Measurements from ENCODE around the gene F12.

Gene F12

GRCh38 chr5:177410575-177410974, 1.2 kb upstream of the F12 start:
- DNase-seq = no peak

GRCh38 chr5:177405805-177406204, 3.6 kb downstream of the F12 start:
- DNase-seq = no peak

- DNase-seq = no peak
Measured at GRCh38 chr5:177405312-177405711, 4.1 kb downstream of the F12 start.

DNA sequence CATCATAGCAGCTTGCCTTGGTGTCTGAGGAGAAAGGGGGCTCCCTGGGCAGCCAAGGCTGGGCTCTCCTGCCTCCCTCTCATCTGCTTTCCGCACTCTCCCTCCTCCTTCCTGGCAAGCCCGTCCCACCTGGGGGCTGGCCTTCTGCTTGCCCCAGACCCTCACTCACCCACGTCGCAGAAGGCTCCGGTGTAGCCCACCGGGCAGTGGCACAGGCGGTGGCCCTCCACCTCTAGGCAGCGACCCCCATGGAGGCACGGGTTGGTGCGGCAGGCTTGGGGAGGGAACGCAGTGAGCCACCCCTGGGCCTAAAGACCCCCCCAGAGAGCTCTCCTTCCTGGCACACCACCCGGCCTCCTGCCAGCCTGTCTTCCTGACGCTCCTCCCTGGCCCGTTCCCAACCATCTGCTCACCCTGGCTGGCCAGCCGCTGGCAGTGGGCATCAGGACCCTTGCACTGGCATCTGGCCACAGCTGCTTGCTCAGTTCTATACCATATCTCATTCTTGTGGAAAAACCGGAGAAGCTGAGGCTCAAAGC, 4.7 kb downstream of the F12 start:
- DNase-seq = no peak

- peak; percentile 81 to 84 for DNase-seq
Measured at GRCh38 chr5:177403792-177404640, 5.3 kb downstream of the F12 start.

- DNase-seq = peak; percentile 25 to 44
Measured at GRCh38 chr5:177403102-177403791, 6.1 kb downstream of the F12 start.

DNA sequence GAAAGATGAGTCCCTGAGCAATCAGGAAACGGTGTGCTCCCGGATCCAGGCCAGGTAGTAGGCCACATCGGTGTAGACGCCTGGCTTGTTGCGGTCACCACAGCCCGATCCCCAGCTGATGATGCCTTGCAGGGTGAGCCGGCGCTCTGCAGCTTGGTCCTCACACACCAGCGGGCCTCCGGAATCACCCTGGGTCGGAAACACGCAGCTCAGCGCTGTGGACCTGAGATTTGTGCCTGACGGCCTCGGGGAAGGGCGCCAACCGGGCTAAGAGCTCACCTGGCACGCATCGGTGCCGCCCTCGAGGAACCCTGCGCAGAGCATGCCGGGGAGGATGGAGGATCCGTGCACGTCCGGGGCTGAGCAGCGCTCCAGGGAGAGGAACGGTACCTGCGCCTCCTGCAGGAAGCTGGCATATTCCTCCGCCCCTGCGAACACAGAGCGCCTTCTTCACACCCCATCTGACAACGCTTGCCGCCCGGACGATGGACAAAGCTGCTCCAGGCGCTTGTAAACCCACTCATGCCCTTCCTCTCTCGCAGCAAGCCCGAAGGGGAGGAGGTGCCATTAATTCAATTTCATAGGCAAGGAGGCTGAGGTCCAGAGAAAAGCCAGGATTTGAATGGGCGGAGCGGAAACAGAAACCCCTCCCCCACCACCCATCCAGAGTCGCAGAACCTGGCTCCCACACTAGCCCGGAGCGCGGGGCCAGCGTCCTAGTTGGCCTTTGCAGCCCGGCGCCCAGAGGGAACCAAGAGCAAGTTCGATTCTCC, 6.9 kb downstream of the F12 start:
- peak; percentile 64 to 74 for DNase-seq

DNA sequence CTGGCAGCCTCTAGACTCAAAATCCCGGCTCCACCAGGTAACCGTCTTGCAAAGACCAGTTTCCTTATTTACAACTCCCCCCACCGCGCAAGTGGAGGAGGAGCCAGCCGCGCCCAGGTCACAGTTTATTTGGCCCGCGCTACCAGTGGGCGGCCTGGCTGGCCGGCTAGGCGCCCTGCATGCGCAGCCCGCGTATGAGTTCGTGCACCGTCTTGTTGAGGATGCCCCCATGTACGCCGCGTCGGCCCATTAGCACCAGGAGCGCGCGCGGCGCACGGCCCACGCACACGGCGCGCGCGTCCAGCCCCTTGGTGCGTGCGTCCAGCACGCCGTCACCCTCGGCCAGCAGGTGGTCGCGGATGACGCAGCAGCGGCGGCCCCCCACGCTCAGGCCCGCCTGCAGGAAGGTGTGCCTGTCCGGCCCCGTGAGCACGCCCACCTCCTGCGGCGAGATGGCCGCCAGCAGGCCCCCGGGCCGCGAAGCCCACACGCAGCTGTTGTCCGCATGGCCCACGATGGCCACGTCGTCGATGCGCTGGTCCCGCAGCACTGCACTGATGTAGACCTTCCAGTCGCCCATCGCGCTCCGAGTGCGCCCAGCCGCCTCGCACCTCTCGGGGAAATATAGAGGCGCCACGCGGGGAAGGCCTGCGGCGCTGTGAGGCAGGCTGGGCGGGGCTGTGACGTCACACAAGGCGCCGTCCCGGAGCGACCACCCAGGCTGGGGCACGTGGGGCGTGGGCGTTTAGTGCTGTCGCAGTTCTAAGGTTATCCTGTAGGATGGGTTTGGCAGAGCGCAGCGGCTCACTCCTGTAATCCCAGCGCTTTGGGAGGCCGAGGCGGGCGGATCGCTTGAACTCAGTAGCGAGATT, 9.1 kb downstream of the F12 start, which contains the start of gene PFN3:
TSS of gene PFN3 (minus strand) at position 665 of the 872 bp plus-strand sequence. CDS start at position 580, 85 bp downstream.
- no peak for DNase-seq

GRCh38 chr5:177397875-177398390, 11.4 kb downstream of the F12 start:
- no peak for DNase-seq

DNA sequence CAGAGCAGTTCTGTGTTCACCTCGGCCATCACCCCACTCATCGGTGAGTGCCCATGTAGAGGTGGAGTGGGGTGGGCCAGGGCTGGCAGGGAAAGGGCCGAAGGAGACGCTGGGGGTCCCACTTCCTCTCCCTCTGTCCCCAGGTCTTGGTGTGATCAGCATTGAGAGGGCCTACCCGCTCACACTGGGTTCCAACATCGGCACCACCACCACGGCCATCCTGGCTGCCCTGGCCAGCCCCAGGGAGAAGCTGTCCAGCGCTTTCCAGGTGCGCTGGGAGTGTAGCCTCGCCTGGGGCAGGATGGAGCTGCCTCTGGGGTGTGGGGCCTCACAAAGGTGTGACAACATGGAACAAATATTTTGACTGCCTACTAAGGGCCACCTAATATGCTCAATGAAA, 12.6 kb downstream of the F12 start:
- DNase-seq = no peak

- DNase-seq = no peak
Measured at GRCh38 chr5:177396078-177396477, 13.3 kb downstream of the F12 start.

GRCh38 chr5:177393990-177394389, 15.4 kb downstream of the F12 start:
- no peak for DNase-seq

DNA sequence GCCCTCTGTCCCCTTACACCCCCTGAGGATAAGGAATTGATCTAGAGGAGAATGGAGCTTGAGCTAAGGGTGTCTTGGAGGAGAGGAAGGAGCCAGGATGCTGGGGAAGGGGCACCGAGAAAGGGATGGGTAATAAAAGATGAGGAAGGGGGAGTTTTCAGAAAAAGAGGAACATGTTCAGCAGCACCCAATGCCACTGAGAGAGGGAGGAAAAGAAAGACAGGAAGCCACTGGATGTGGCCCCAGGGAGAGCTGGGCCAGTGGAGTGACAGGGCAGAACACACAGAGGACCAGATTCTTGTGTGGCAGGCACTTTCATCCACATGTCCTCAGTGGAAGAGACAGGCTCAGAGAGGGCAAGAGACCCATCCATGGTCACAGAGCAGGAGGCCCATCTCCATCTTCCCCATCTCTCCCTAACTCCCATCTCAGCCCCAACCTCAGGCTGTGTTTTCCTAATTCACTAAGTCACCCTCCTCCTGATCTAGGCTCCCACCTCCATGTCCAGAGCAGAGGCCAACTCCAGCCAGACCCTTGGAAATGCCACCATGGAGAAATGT, 16.1 kb downstream of the F12 start:
- no peak for DNase-seq

- DNase-seq = no peak
Measured at GRCh38 chr5:177392765-177393164, 16.6 kb downstream of the F12 start.

GRCh38 chr5:177390363-177391300, 18.7 kb downstream of the F12 start:
- peak; percentile 85 to 86 for DNase-seq

GRCh38 chr5:177389241-177390169, 19.9 kb downstream of the F12 start:
- DNase-seq = peak; percentile 46 to 50

- no peak for DNase-seq
Measured at GRCh38 chr5:177388521-177389052, 20.8 kb downstream of the F12 start.

GRCh38 chr5:177387405-177387804, 22.0 kb downstream of the F12 start:
- DNase-seq = no peak

- no peak for DNase-seq
Measured at GRCh38 chr5:177386542-177386941, 22.8 kb downstream of the F12 start.

Data from activated CD4-positive, alpha-beta T cell treated with anti-CD3 and anti-CD28 coated beads, Interleukin-2, amount 50 U/mL, for 4 hours (primary cell).